GM13977 (cell line): ENCODE results near the gene MT2A.

Experiments
- DNase-seq: peaks from one replicate; pipeline ENCODE4 v3.0.0; 2012; ENCODE audit warnings: low spot score
- CTCF ChIP-seq: IDR thresholded peaks from 2 replicates; pipeline ENCODE4 v1.5.1; 2012; ENCODE audit warnings: mild to moderate bottlenecking, control low read depth; ENCODE audit not compliant: insufficient read depth; ENCODE audit errors: extremely low read depth, missing control alignments
- in situ Hi-C: fragments of 300-500 bp; cut with MboI; formaldehyde crosslinking; loops from one replicate; pipeline ENCODE4 v1.12.0; 2022; ENCODE audit warnings: low sequenced_read_pairs, low pct_unique_long_range_greater_than_20kb, mixed read lengths, inconsistent platforms; ENCODE audit not compliant: unreplicated experiment

MT2A gene

GRCh38 chr16:56631832-56632155, 23.4 kb downstream of the MT2A start:
- in situ Hi-C loops: no loop called here
- TF ChIP-seq CTCF: no peak
- no peak for DNase-seq

GRCh38 chr16:56632156-56632847, 23.9 kb downstream of the MT2A start, which contains the start of gene MT1M:
MT1M (plus strand) TSS chr16:56632659; CDS start chr16:56632732, 73 bp downstream.
- no peak for TF ChIP-seq CTCF
- in situ Hi-C loops: no loop called here
- no peak for DNase-seq

GRCh38 chr16:56632848-56633365, 24.5 kb downstream of the MT2A start:
- no peak for TF ChIP-seq CTCF
- no peak for DNase-seq
- in situ Hi-C loops: no loop called here

DNA sequence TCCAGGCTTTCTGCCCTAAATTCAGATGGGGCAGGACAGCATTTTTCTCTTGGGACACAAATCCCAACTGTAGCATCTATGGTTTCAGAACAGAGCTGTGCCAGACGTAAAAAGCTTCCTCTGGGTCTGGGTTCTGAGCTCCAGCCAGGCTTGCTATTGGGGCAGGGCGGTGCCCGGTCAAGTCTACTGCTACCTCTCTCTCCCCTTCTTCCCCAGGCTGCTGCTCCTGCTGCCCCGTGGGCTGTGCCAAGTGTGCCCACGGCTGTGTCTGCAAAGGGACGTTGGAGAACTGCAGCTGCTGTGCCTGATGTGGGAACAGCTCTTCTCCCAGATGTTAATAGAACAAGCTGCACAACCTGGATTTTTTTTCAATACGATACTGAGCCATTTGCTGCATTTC, 25.2 kb downstream of the MT2A start:
- in situ Hi-C loops: no loop called here
- DNase-seq: no peak
- TF ChIP-seq CTCF: no peak

DNA sequence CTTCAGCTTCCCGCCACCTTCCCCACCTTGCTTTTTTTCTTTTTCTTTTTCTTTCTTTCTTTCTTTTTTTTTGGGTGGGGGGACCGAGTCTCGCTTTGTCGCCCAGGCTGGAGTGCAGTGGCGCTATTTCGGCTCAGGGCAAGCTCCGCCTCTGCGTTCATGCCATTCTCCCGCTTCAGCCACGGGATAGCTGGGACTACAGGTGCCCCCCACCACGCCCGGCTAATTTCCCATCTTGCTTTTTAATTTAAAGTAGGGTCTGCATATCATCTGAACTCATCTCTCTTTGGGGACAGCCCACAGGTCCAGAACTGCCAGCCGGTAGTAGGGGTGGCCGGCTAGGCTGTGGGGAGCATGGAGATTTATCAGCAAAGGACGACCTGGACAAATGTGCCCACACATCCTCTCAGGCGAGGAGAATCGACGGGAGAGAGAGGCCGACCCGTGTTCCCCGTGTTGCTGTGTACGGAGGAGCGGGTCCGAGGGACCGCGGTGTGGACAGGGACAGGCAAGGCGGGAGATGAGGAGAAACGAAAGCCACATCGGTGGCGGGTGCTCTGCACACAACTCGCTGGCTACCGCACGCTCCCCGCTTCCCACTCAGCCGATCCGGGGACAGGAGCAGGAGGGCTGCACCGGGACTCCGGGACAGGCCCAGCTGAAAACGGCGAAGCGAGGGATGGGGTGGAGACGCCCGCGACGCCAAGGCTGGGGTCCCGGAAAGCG, 26.5 kb downstream of the MT2A start:
- no peak for TF ChIP-seq CTCF
- DNase-seq: no peak
- in situ Hi-C loops: no loop called here

DNA sequence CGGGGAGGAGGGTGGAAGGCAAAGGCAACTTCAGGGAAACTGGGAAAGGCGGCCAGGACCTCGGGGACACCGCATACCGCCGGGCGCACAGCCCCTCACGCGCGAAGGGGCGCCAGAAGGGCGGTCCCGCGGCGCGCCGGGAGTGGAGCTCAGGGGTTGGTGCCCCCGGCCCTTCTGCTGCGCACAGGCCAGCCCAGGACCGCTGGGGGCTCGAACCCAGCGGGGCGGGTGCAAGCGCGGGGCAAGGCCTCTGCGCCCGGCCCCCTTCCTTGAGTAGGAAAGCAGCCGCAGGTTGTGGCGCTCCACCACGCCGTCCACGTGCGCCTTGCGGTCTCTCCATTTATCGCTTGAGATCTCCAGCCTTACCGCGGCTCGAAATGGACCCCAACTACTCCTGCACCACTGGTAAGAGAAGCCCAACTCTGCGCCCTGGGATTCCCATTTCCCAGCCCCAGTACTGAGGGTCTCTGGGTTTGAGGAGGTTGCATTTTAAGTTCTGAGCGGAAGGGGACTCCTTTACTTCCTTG, 27.1 kb downstream of the MT2A start:
- in situ Hi-C loops: no loop called here
- TF ChIP-seq CTCF: no peak
- no peak for DNase-seq
